ENCODE data around the gene FAM72A. TPM values are rescaled to one million over a fixed set of nuclear protein-coding genes. Genes with fewer than 3 reads are reported as not detected.

Gene FAM72A
- total RNA-seq, 1 donor from 2014 or later: 4.3 TPM

DNA sequence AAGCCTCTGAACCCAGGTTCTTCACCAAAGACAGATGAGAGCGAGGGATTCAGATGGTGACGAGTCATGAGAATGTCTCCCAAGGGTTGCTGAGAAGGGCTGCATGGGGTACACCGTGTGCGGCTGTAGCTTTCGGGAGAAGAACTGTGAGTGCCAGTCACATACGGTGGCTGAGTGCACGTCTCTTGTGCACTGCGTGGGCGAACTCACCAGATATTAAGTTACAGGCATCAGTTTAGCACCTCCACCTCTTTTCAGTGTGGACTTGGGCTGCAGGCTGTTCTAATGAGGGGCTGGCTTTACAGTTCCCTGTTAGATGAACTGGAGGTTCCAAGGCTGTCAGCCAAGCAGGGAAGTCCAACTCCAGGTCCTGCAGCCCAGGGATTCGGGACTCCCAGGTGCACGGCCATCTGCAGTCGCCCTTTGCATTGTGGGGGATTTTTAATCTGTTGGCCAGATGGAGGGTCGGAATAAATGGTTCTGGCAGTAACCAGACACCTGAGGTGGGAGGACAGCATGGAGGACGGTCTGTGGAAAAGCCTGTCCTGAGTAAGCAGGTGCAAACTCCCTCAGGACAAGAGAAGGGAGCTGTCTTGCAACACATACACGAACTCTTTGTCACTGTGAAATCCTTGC, 59.0 kb downstream of the FAM72A start:
- DNase-seq (ENCODE audit: low spot score, unreplicated experiment): no peak
- H3K27me3 Mint-ChIP-seq: peaks cover 7% of the 10 kb centered on the region
- H3K27ac Mint-ChIP-seq: no peak overlapping the region
- peaks cover 8% of the 10 kb centered on the region for H3K4me1 Mint-ChIP-seq (ENCODE audit: low read depth)
- H3K36me3 Mint-ChIP-seq (ENCODE audit: insufficient read depth): no peaks in the 10 kb centered on the region
- H3K4me3 Mint-ChIP-seq (ENCODE audit: low read depth): no peak overlapping the region
- TF ChIP-seq, protein P1, sequence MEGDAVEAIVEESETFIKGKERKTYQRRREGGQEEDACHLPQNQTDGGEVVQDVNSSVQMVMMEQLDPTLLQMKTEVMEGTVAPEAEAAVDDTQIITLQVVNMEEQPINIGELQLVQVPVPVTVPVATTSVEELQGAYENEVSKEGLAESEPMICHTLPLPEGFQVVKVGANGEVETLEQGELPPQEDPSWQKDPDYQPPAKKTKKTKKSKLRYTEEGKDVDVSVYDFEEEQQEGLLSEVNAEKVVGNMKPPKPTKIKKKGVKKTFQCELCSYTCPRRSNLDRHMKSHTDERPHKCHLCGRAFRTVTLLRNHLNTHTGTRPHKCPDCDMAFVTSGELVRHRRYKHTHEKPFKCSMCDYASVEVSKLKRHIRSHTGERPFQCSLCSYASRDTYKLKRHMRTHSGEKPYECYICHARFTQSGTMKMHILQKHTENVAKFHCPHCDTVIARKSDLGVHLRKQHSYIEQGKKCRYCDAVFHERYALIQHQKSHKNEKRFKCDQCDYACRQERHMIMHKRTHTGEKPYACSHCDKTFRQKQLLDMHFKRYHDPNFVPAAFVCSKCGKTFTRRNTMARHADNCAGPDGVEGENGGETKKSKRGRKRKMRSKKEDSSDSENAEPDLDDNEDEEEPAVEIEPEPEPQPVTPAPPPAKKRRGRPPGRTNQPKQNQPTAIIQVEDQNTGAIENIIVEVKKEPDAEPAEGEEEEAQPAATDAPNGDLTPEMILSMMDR (IDR thresholded peaks at IDR 0.05; ENCODE audit: unreplicated experiment): no peak
- peaks cover 3% of the 10 kb centered on the region for H3K9me3 Mint-ChIP-seq (ENCODE audit: low read depth)

- Mint-ChIP-seq H3K36me3 (ENCODE audit: insufficient read depth) (no peaks in the 10 kb centered on the region), H3K4me1 (ENCODE audit: low read depth) (peaks cover 8% of the 10 kb centered on the region), H3K27ac (no peak overlapping the region), H3K9me3 (ENCODE audit: low read depth) (no peaks in the 10 kb centered on the region), H3K27me3 (peaks cover 7% of the 10 kb centered on the region), H3K4me3 (ENCODE audit: low read depth) (no peak overlapping the region)
- TF ChIP-seq, protein P1 (IDR thresholded peaks at IDR 0.05; ENCODE audit: unreplicated experiment): no peak
- no peak for DNase-seq (ENCODE audit: low spot score, unreplicated experiment)
Measured at GRCh38 chr1:206142770-206143169, 59.9 kb downstream of the FAM72A start.

GRCh38 chr1:206142011-206142410, 60.6 kb downstream of the FAM72A start:
- H3K4me1 Mint-ChIP-seq (ENCODE audit: low read depth): peaks cover 8% of the 10 kb centered on the region
- H3K27ac Mint-ChIP-seq: no peak overlapping the region
- no peak overlapping the region for H3K4me3 Mint-ChIP-seq (ENCODE audit: low read depth)
- TF ChIP-seq, protein P1 (IDR thresholded peaks at IDR 0.05; ENCODE audit: unreplicated experiment): no peak
- H3K9me3 Mint-ChIP-seq (ENCODE audit: low read depth): no peaks in the 10 kb centered on the region
- H3K27me3 Mint-ChIP-seq: peaks cover 7% of the 10 kb centered on the region
- no peaks in the 10 kb centered on the region for H3K36me3 Mint-ChIP-seq (ENCODE audit: insufficient read depth)
- no peak for DNase-seq (ENCODE audit: low spot score, unreplicated experiment)

DNA sequence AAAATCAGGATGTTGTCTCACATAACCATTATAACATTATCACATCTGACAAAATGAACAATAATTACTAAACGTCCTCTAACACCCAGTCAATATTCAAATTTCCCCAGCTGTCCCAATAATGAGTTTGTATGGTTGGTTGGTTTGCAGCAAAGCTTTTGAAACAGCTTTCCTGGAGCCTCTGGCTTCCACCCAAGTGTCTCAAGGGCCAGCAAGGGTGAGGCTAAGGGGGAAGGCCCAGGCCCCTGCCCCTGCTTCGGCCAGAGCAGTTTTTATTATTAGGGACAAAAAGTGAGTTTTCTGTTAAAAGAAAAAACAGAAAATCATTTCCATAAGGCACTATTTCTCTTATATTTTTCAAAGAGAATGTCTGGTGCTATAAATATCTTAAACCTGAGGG, 66.4 kb downstream of the FAM72A start:
- no peak overlapping the region for H3K4me3 Mint-ChIP-seq (ENCODE audit: low read depth)
- TF ChIP-seq, protein P1 (IDR thresholded peaks at IDR 0.05; ENCODE audit: unreplicated experiment): no peak
- H3K36me3 Mint-ChIP-seq (ENCODE audit: insufficient read depth): no peaks in the 10 kb centered on the region
- DNase-seq (ENCODE audit: low spot score, unreplicated experiment): no peak
- H3K9me3 Mint-ChIP-seq (ENCODE audit: low read depth): no peaks in the 10 kb centered on the region
- H3K27me3 Mint-ChIP-seq: no peaks in the 10 kb centered on the region
- no peak overlapping the region for H3K27ac Mint-ChIP-seq
- no peaks in the 10 kb centered on the region for H3K4me1 Mint-ChIP-seq (ENCODE audit: low read depth)

Other genes starting within 250 kb of the FAM72A start
- 0.13 TPM in 1 of 2 replicates, not detected in the other for gene RAB7B, start 199.4 kb downstream of the FAM72A start, total RNA-seq
- gene CTSE, start 178.9 kb downstream of the FAM72A start, total RNA-seq: 5.6 and 8.4 TPM in 2 replicates
- gene RHEX, start 149.7 kb downstream of the FAM72A start, total RNA-seq: not detected in 2 replicates
- gene AVPR1B, start 85.5 kb downstream of the FAM72A start, total RNA-seq: 0.60 TPM in 1 of 2 replicates, not detected in the other
- gene SRGAP2, start 702 bp upstream of the FAM72A start, total RNA-seq: 33.9 and 34.5 TPM in 2 replicates

Data from progenitor cell of endocrine pancreas (in vitro differentiated cells).